Fibroblast of lung (primary cell): ENCODE measurements around the gene TENM4. TPM values are rescaled to one million over a fixed set of nuclear protein-coding genes. Genes with fewer than 3 reads are reported as not detected.

Experiments used
- DNase-seq, 2 donors: peaks; one replicate each; pipeline versions ENCODE4 v3.0.0 to v3.0.0-alpha.2; 2010; ENCODE audit warnings: low read depth in 2 of 2
- H2AFZ ChIP-seq: 2 replicates; pipeline ENCODE4 v1.5.1; 2012; ENCODE audit warnings: low read length, control low read depth, inconsistent platforms
- H3K27ac ChIP-seq: 2 replicates; pipeline ENCODE4 v1.5.1; 2011; ENCODE audit warnings: low read length, control low read depth; ENCODE audit not compliant: insufficient read depth
- H3K27me3 ChIP-seq: 2 replicates; pipeline ENCODE4 v1.5.1; 2011; ENCODE audit warnings: mild to moderate bottlenecking, low read length; ENCODE audit not compliant: control insufficient read depth, insufficient read depth
- H3K36me3 ChIP-seq: 2 replicates; pipeline ENCODE4 v1.5.1; 2011; ENCODE audit warnings: low read length; ENCODE audit not compliant: control insufficient read depth, insufficient read depth
- H3K4me1 ChIP-seq: 2 replicates; pipeline ENCODE4 v1.5.1; 2011; ENCODE audit warnings: low read length; ENCODE audit not compliant: control insufficient read depth, insufficient read depth; ENCODE audit errors: extremely low read depth
- H3K4me2 ChIP-seq: 2 replicates; pipeline ENCODE4 v1.5.1; 2011; ENCODE audit warnings: low read length, control low read depth; ENCODE audit not compliant: insufficient read depth; ENCODE audit errors: extremely low read depth
- H3K4me3 ChIP-seq, 4 experiments: fragments of 200-600 bp in 1 of 4; sonication (generic) in 1 of 4; replicated peaks in 1 of 4; 2 replicates each; pipeline ENCODE4 v1.5.1; 2011 to 2016; ENCODE audit warnings: low read length in 4 of 4, low read depth in 3 of 4, mild to moderate bottlenecking in 3 of 4, control low read depth in 2 of 4, inconsistent platforms in 1 of 4, mixed read lengths in 1 of 4; ENCODE audit not compliant: insufficient read depth in 1 of 4; ENCODE audit errors: control extremely low read depth in 1 of 4
- H3K79me2 ChIP-seq: 2 replicates; pipeline ENCODE4 v1.5.1; 2012; ENCODE audit warnings: mild to moderate bottlenecking, low read length, inconsistent platforms; ENCODE audit not compliant: control insufficient read depth, insufficient read depth
- H3K9ac ChIP-seq: 2 replicates; pipeline ENCODE4 v1.5.1; 2011; ENCODE audit warnings: mild to moderate bottlenecking, low read length, control low read depth; ENCODE audit not compliant: insufficient read depth
- H3K9me3 ChIP-seq: 2 replicates; pipeline ENCODE4 v1.5.1; 2012; ENCODE audit warnings: low read depth, low read length; ENCODE audit not compliant: control insufficient read depth, insufficient read depth
- H4K20me1 ChIP-seq: 2 replicates; pipeline ENCODE4 v1.5.1; 2011; ENCODE audit warnings: low read length; ENCODE audit not compliant: control insufficient read depth, insufficient read depth; ENCODE audit errors: extremely low read depth
- CTCF ChIP-seq, 2 donors: IDR thresholded peaks in 1 of 2; conservative IDR thresholded peaks in 1 of 2; 1 replicate in 1 of 2; 2 replicates in 1 of 2; pipeline ENCODE4 v1.5.1; 2011 to 2012; ENCODE audit warnings: low read length in 2 of 2, control low read depth in 1 of 2, inconsistent platforms in 1 of 2, low read depth in 1 of 2, mild to moderate bottlenecking in 1 of 2
- EZH2 ChIP-seq: IDR thresholded peaks from 2 replicates; pipeline ENCODE4 v1.5.1; 2012; ENCODE audit warnings: low read length, control low read depth, mild to moderate bottlenecking; ENCODE audit errors: missing control alignments
- polyA plus RNA-seq, 2 donors: library from polyadenylated mRNA; depleted of rRNA in 1 of 2; stranded (reverse) in 1 of 2; unstranded in 1 of 2; fragments of >200 nt; gene quantifications; 2 replicates each; pipeline ENCODE4 v1.2.1, GENCODE V29; 2011 to 2012; ENCODE audit warnings: missing spikeins in 1 of 2
- total RNA-seq: library from RNA; depleted of rRNA; stranded (reverse); fragments of >200 nt; gene quantifications from 2 replicates; pipeline ENCODE4 v1.2.1, GENCODE V29; 2014

Gene TENM4
- total and polyA plus RNA-seq, 2 donors (not counting 1 experiment from before 2014, with no cell fraction given) = 4.6 to 48.4 TPM

DNA sequence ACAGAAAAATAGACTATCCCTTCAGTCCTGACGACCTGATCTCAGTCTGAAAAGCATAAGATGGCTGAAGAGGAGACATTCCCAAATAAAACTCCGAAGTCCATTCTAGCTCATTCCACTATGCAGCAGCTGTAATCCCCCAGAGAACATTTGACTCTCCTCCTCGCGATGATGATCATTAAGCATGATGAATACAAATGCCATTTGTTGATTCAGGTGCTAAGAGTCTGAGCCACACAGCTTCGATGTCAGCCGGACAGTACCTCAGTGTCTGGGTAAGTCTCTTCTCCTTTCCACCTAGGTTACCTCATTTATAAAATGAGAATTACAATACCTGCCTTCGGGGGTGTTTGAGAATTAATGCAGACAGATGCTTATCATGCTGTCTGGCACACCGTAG, 94.8 kb downstream of the TENM4 start:
- Histone ChIP-seq H3K9me3 (no peaks in the 10 kb centered on the region), H2AFZ (no peak overlapping the region), H4K20me1 (no peaks in the 10 kb centered on the region), H3K27me3 (no peaks in the 10 kb centered on the region), H3K4me1 (no peaks in the 10 kb centered on the region), H3K27ac (no peak overlapping the region), H3K4me2 (no peak overlapping the region), H3K36me3 (no peaks in the 10 kb centered on the region), H3K9ac (no peak overlapping the region), H3K4me3 (no peak overlapping the region), H3K79me2 (no peaks in the 10 kb centered on the region)
- TF ChIP-seq CTCF (conservative IDR thresholded peaks at IDR 0.05 in 1 of 2, IDR thresholded peaks at IDR 0.05 in 1 of 2; ENCODE audit: low read depth in 1 of 2, low read length in 2 of 2) (no peak), EZH2 (no peak)
- DNase-seq = no peak

GRCh38 chr11:79344753-79345294, 96.0 kb downstream of the TENM4 start:
- no peaks in the 10 kb centered on the region for H4K20me1 ChIP-seq
- TF ChIP-seq EZH2 = no peak
- no peak for TF ChIP-seq CTCF (conservative IDR thresholded peaks at IDR 0.05 in 1 of 2, IDR thresholded peaks at IDR 0.05 in 1 of 2; ENCODE audit: low read depth in 1 of 2, low read length in 2 of 2)
- DNase-seq = no peak
- no peaks in the 10 kb centered on the region for H3K4me1 ChIP-seq
- H3K9ac ChIP-seq = no peak overlapping the region
- no peak overlapping the region for H3K4me3 ChIP-seq
- no peaks in the 10 kb centered on the region for H3K27me3 ChIP-seq
- H3K27ac ChIP-seq = no peak overlapping the region
- H3K9me3 ChIP-seq = no peaks in the 10 kb centered on the region
- no peak overlapping the region for H3K4me2 ChIP-seq
- H3K79me2 ChIP-seq = no peaks in the 10 kb centered on the region
- no peaks in the 10 kb centered on the region for H3K36me3 ChIP-seq
- H2AFZ ChIP-seq = no peak overlapping the region

DNA sequence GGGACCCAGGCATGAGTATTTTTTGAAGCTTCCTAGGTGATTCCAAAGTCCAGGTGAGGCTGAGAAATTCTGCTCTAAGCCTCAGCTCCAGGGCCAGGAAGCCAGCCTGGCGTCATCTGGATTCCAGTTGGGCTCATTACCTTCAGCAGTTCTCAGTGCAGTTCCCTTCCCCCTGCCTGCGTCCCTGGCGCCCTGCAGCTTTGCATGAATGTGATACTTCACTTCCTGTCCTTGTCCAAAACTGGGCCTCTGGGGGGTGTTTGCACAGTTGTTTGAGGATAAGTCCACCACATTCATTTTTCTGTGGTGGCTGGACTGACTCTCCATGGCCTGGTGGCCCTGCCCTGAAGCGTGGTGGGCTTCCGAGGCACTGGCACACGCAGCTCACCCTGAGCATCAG, 98.1 kb downstream of the TENM4 start:
- TF ChIP-seq EZH2 = no peak
- TF ChIP-seq CTCF (conservative IDR thresholded peaks at IDR 0.05 in 1 of 2, IDR thresholded peaks at IDR 0.05 in 1 of 2; ENCODE audit: low read depth in 1 of 2, low read length in 2 of 2) = no peak
- H2AFZ ChIP-seq = no peak overlapping the region

More for the DNA sequence above, 98.1 kb downstream of the TENM4 start:
- Histone ChIP-seq H3K4me3 (no peak overlapping the region), H3K9ac (no peak overlapping the region), H3K27ac (no peak overlapping the region), H3K27me3 (no peaks in the 10 kb centered on the region), H3K9me3 (no peaks in the 10 kb centered on the region), H3K4me1 (no peaks in the 10 kb centered on the region), H3K4me2 (no peak overlapping the region), H3K36me3 (no peaks in the 10 kb centered on the region), H4K20me1 (no peaks in the 10 kb centered on the region), H3K79me2 (no peaks in the 10 kb centered on the region)
- no peak for DNase-seq
